Stimulated activated CD4-positive, alpha-beta T cell treated with anti-CD3 and anti-CD28 coated beads, Interleukin-12 subunit alpha, Interleukin-12 subunit beta, amount 100 ng/mL, for 24 hours (primary cell): ENCODE measurements around the gene GBP5.
"Not testable (repeated sequence)": the region's sequence is repeated elsewhere in the genome, so short reads cannot be mapped to it uniquely, and the experiment has no call there.

ENCODE experiments used
- DNase-seq, 2 experiments: peaks; one replicate each; pipeline ENCODE4 v3.0.0-alpha.2; 2020; ENCODE audit warnings: low read depth in 2 of 2

GBP5 gene

GRCh38 chr1:89280766-89281165, 8.1 kb upstream of the GBP5 start:
- DNase-seq, result no peak

- DNase-seq, result no peak
Measured at GRCh38 chr1:89279011-89279466, 6.4 kb upstream of the GBP5 start.

- DNase-seq, result no peak
Measured at GRCh38 chr1:89277725-89278124, 5.1 kb upstream of the GBP5 start.

- no peak for DNase-seq
Measured at GRCh38 chr1:89276690-89277089, 4.0 kb upstream of the GBP5 start.

- no peak for DNase-seq
Measured at GRCh38 chr1:89274411-89274857, 1.8 kb upstream of the GBP5 start.

- DNase-seq, result no peak
Measured at GRCh38 chr1:89273324-89273778, 691 bp upstream of the GBP5 start.

GRCh38 chr1:89271341-89272015, 1.2 kb downstream of the GBP5 start:
- no peak for DNase-seq

- DNase-seq, result no peak
Measured at GRCh38 chr1:89270423-89270822, 2.2 kb downstream of the GBP5 start.

- DNase-seq, result no peak
Measured at GRCh38 chr1:89269277-89269676, 3.4 kb downstream of the GBP5 start.

GRCh38 chr1:89262643-89263042, 10.0 kb downstream of the GBP5 start:
- no peak for DNase-seq

- DNase-seq, result no peak
Measured at GRCh38 chr1:89261926-89262515, 10.6 kb downstream of the GBP5 start.

- DNase-seq, result no peak
Measured at GRCh38 chr1:89260566-89261255, 11.9 kb downstream of the GBP5 start.

GRCh38 chr1:89260042-89260441, 12.6 kb downstream of the GBP5 start:
- no peak for DNase-seq

GRCh38 chr1:89259283-89259971, 13.2 kb downstream of the GBP5 start:
- no peak for DNase-seq

GRCh38 chr1:89257041-89257440, 15.6 kb downstream of the GBP5 start:
- DNase-seq, result no peak

- DNase-seq, result not testable (repeated sequence)
Measured at GRCh38 chr1:89255581-89255980, 17.1 kb downstream of the GBP5 start.

- no peak for DNase-seq
Measured at GRCh38 chr1:89254658-89255287, 17.9 kb downstream of the GBP5 start.

GRCh38 chr1:89243046-89243445, 29.6 kb downstream of the GBP5 start:
- DNase-seq, result no peak
